ENCODE data around the gene EML3. TPM values are rescaled to one million over a fixed set of nuclear protein-coding genes. Genes with fewer than 3 reads are reported as not detected.
"Not testable (repeated sequence)": the region's sequence is repeated elsewhere in the genome, so short reads cannot be mapped to it uniquely, and the experiment has no call there.

Gene EML3, protein sequence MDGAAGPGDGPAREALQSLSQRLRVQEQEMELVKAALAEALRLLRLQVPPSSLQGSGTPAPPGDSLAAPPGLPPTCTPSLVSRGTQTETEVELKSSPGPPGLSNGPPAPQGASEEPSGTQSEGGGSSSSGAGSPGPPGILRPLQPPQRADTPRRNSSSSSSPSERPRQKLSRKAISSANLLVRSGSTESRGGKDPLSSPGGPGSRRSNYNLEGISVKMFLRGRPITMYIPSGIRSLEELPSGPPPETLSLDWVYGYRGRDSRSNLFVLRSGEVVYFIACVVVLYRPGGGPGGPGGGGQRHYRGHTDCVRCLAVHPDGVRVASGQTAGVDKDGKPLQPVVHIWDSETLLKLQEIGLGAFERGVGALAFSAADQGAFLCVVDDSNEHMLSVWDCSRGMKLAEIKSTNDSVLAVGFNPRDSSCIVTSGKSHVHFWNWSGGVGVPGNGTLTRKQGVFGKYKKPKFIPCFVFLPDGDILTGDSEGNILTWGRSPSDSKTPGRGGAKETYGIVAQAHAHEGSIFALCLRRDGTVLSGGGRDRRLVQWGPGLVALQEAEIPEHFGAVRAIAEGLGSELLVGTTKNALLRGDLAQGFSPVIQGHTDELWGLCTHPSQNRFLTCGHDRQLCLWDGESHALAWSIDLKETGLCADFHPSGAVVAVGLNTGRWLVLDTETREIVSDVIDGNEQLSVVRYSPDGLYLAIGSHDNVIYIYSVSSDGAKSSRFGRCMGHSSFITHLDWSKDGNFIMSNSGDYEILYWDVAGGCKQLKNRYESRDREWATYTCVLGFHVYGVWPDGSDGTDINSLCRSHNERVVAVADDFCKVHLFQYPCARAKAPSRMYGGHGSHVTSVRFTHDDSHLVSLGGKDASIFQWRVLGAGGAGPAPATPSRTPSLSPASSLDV
- total RNA-seq (2014; rRNA removed), result 41.5 and 46.8 TPM in 2 replicates
- polyA plus RNA-seq (2012), result 30.5 TPM

GRCh38 chr11:62612366-62613290, at the start of gene EML3, which contains the start of gene ROM1:
EML3 (minus strand) TSS chr11:62612775; CDS start chr11:62612457, 318 bp downstream.
ROM1 (plus strand) TSS chr11:62613257; CDS start chr11:62613282, 25 bp downstream.
- peak; percentile 92 for DNase-seq (ENCODE audit: low read depth)

- no peak for DNase-seq (ENCODE audit: low read depth)
These were observed 44.3 kb upstream of the EML3 start for GRCh38 chr11:62656796-62657429.

- DNase-seq (ENCODE audit: low read depth), result no peak
These were observed 41.7 kb upstream of the EML3 start for GRCh38 chr11:62654297-62654696.

DNA sequence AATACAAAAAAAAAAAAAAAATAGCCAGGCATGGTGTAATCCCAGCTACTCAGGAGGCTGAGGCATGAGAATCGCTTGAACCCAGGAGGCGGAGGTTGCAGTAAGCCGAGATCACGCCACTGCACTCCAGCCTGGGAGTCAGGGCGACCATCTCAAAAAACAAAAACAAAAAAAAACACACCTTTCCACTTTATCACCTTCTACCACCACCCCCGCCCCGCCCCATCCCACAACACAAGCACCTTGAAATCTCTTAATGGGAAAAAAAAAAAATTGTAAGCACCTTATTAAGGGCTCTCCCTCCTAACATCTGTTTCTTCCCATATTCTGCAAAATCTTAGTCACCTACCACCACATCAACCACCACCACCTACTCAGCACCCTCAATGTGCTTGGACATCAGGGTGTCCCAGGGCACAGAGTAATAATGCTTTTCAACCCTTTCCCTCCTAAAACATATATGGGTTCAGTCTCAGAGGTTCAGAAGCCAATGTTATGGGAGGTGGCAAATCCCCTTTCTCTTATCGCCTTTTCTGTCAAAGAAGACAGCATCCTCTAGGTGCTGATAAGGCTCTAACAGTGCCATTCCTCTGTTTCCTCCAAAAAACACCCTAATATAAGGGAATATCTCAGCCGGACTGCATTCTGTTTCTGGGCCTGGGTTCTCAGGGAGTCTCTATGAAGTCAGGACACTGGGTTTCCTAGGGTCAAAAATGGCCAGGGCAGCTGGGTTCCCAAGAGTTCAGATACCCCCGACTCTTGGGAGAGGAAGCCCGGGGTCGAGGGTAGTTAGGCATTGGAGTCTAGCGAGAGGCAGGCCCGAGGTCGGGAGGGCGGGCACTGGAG, 39.8 kb upstream of the EML3 start:
- DNase-seq (ENCODE audit: low read depth), result no peak

DNA sequence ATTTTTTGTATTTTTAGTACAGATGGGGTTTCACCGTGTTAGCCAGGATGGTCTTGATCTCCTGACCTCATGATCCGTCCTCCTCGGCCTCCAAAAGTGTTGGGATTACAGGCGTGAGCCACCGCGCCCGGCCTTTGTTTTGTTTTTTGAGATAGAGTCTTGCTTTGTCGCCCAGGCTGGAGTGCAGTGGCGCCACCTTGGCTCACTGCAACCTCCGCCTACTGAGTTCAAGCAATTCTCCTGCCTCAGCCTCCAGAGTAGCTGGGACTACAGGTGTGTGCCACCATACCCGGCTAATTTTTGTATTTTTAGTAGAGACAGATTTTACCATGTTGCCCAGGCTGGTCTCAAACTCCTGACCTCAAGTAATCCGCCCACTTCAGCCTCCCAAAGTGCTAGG, 37.7 kb upstream of the EML3 start:
- DNase-seq (ENCODE audit: low read depth), result not testable (repeated sequence)

DNA sequence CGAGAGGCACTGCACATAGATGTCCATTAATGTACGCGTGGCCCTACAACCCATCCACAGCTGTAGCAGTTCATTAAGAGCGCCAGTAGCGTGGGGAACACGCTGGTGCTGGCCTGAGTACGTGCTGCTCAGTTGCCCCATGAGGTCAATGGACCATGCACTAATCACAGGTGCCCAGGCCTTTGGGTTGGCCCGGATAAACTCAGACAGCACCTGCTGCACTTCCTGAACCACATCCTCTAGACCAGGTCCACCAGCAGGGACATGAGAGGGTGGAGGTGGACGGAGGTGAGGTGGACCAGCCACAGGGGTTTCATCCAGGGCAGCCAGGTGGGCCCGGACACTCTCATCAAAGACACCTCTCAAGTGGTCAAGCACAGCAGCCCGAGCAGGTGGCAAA, 36.9 kb upstream of the EML3 start:
- DNase-seq (ENCODE audit: low read depth), result no peak

DNA sequence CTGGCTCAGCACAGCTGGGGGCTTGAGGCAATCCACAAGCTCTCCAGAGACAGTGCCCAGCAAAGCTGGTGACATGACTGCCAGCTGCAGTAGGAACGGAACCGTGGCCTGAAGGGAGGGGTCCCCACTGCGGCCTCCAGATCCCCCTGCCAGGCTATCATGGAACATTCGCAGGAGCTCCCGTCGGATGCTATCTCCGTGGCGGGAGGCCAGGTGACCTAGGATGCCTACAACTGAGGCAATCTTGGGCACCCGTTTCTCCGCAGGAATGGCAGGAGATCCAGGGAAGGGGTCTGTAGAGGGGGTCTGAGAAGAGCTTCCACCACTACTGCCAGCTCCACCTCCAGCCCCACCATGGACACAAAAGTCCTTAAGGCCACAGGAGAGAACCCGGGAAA, 36.4 kb upstream of the EML3 start:
- no peak for DNase-seq (ENCODE audit: low read depth)

- DNase-seq (ENCODE audit: low read depth), result no peak
These were observed 35.8 kb upstream of the EML3 start for GRCh38 chr11:62648185-62648966.

DNA sequence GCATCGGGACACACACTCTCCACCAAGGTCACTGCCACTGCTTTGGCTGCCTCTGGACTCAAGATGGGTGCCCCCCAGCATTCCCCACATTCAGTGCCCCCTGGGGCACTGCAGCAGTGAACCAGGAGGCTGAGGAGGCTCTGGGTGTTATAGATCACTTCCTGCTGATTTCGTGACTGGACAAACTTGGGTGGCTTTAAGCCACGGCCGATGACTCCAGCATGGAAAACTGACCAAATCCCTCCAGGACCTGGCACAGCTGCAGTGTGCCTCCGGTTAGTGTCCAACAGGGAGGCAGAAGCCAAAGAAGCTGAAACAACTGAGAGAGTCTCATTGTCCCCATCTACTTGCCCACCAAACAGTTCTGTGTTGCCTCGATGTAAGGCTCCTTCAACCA, 35.0 kb upstream of the EML3 start:
- DNase-seq (ENCODE audit: low read depth), result no peak

GRCh38 chr11:62646825-62647608, 34.4 kb upstream of the EML3 start:
- DNase-seq (ENCODE audit: low read depth), result no peak

- DNase-seq (ENCODE audit: low read depth), result peak; percentile 97
These were observed 33.6 kb upstream of the EML3 start, which contains the start of gene GANAB for GRCh38 chr11:62645946-62646824. GANAB (minus strand) TSS chr11:62646613; CDS start chr11:62646599, 14 bp downstream.

GRCh38 chr11:62645671-62645945, 33.0 kb upstream of the EML3 start:
- no peak for DNase-seq (ENCODE audit: low read depth)

DNA sequence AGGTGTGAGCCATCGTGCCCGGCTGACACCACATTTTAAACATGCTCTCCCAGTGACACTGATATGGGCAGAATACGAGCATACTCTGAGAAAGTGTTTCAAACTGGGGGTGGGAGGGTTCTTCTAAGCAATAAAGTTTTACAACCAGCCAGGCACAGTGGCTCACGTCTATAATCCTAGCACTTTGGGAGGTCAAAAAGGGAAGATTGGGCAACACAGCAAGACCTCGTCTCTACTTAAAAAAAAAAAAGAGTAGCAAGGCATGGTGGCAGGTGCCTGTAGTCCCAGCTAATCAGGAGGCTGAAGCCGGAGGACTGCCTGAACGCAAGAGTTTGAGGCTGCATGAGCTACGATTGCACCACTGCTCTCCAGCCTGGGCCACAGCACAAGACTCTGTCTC, 31.6 kb upstream of the EML3 start:
- DNase-seq (ENCODE audit: low read depth), result no peak

DNA sequence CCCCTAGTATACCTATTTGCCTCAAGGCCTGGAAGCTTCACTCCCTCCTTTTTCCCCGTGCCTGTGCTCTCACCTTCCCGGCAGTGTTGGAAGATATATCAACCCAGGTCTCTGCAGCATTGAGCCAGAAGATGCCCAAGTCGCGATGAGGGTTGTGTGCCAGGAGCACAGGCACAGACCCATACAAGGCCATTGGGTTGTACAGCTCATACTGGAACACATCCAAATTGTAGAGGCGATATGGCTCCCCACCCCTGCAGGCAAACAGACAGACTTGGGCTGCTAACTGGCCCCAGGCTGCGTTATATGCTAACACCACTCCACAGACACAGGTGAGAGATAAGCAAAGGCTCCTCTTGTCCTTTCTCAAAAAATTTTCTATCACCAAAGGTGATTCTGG, 19.9 kb upstream of the EML3 start:
- DNase-seq (ENCODE audit: low read depth), result no peak

- DNase-seq (ENCODE audit: low read depth), result no peak
These were observed 15.1 kb upstream of the EML3 start for GRCh38 chr11:62627713-62628112.

DNA sequence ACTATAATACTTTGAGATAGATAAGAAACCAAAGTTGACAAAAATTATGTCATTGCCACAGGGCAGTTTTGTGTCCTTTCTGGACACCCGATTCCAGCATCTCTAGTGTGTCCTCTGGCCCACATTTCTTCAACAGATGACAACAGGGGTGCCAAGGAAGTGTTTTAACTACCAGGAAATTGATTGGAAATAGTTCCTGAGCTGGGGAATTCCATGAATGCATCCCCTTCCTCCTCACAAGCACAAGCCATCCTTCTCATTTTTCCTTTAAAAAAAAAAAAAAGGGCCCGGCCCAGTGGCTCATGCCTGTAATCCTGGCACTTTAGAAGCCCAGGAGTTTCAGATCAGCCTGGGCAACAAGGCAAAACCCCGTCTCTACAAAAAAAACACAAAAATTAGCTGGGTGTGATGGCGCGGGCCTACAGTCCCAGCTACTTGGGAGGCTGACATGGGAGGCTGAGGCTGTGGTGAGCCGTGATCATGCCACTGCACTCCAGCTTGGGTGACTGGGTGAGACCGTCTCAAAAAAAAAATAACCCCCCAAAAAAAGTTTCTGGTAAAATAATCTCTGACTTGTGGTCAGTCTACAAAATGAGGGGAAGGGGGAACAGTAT, 10.0 kb upstream of the EML3 start:
- no peak for DNase-seq (ENCODE audit: low read depth)
